Germinal center (tissue), 1 donor: Measurements from ENCODE around the gene CEP104.

Experiments
- DNase-seq: peaks from one replicate; pipeline ENCODE4 v3.0.0; 2012; ENCODE audit warnings: mixed read lengths, low spot score

CEP104 gene

DNA sequence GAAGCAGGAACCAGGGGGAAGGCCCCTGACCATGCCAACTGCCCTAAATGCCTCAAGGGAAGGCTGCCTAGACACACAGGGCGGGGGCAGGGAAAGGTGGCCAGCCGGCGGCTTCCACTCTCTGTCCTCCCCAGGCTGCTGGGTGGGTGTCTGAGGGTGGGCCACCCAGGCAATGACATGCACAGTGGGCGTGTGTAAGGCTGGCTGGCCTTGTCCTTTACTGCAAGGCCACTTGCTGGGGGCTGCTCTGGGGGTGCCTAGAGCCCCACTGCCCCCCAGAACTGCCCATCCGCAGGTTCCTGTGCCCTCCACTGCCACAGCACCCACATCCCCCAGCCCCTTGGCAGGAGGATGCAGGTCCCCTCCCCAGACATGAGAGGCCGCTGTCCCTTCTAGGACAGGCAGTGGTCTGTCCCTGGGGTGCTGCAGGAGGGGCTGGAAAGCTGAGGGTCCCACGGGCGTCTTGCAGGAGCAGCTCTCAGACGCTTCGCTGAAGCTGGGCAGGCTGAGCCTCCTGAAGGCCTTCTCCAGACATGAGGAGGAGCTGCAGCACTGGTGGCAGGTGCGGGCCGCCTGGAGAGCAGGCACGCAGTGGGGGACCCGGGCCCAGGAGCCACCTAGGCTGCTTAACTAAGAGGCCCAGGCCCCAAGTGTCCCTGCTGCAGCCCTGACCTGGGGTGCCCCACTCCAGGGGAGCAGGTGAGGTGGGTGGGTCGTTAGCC is 94.7 kb downstream of the CEP104 start:
- no peak for DNase-seq
